HG03066 (cell line): ENCODE measurements around the gene PKD1.

Source experiments
- ATAC-seq: cut with Tn5 transposase; IDR thresholded peaks from one replicate; pipeline ENCODE4 v1.9.1; 2021; ENCODE audit warnings: low read depth; ENCODE audit not compliant: unreplicated experiment

PKD1 gene

GRCh38 chr16:2090777-2091546 lies 44.7 kb downstream of the PKD1 start:
- no peak for ATAC-seq

- no peak for ATAC-seq
Measured at GRCh38 chr16:2090481-2090776, 45.3 kb downstream of the PKD1 start.

- ATAC-seq: no peak
Measured at GRCh38 chr16:2089706-2090480, 45.8 kb downstream of the PKD1 start.

- ATAC-seq: no peak
Measured at GRCh38 chr16:2088759-2089358, 46.8 kb downstream of the PKD1 start.

- ATAC-seq: no peak
Measured at GRCh38 chr16:2087748-2088631, 47.7 kb downstream of the PKD1 start.

GRCh38 chr16:2086812-2087747 lies 48.6 kb downstream of the PKD1 start:
- ATAC-seq: no peak

GRCh38 chr16:2086106-2086742 lies 49.5 kb downstream of the PKD1 start:
- no peak for ATAC-seq

GRCh38 chr16:2085669-2086068 lies 50.0 kb downstream of the PKD1 start:
- no peak for ATAC-seq

GRCh38 chr16:2084895-2085625 lies 50.6 kb downstream of the PKD1 start:
- no peak for ATAC-seq

GRCh38 chr16:2083876-2084780 lies 51.6 kb downstream of the PKD1 start:
- no peak for ATAC-seq

GRCh38 chr16:2083409-2083808 lies 52.3 kb downstream of the PKD1 start:
- ATAC-seq: no peak

- no peak for ATAC-seq
Measured at GRCh38 chr16:2082983-2083364, 52.7 kb downstream of the PKD1 start.

- no peak for ATAC-seq
Measured at GRCh38 chr16:2082171-2082982, 53.3 kb downstream of the PKD1 start.

- ATAC-seq: no peak
Measured at GRCh38 chr16:2081201-2082084, 54.3 kb downstream of the PKD1 start.

GRCh38 chr16:2079991-2080390 lies 55.7 kb downstream of the PKD1 start:
- ATAC-seq: no peak

- ATAC-seq: no peak
Measured at GRCh38 chr16:2079311-2079800, 56.3 kb downstream of the PKD1 start.
